Hematopoietic multipotent progenitor cell treated with erythropoietin and hydrocortisone succinate and interleukin-3 and kit ligand, for 4 days (in vitro differentiated cells): Measurements from ENCODE around the gene ISX.

Source experiments
- DNase-seq: peaks from one replicate; pipeline ENCODE4 v3.0.0-alpha.2; 2015

Gene ISX

GRCh38 chr22:35053060-35053835 lies 12.7 kb upstream of the ISX start:
- no peak for DNase-seq

GRCh38 chr22:35054064-35054463 lies 11.9 kb upstream of the ISX start:
- DNase-seq: no peak

DNA sequence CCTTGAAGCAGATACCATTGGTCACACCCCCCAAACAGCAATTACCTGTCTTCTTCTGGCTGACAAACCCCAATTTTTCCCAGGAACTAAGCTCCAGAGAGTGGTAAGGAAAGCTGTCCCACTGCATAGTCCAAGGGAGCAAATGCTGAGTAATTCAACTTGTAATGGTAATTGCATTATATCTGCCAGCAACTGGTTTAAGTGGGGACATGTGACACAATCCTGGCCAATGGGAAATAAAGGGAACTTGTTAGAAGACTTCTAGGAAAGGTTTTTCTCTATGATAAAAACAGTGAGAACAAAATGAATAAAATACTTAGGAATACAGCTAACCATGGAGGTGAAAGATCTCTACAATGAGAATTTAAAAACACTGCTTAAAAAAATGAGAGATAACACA lies 9.5 kb upstream of the ISX start:
- DNase-seq: no peak

GRCh38 chr22:35057155-35057554 lies 8.8 kb upstream of the ISX start:
- no peak for DNase-seq

DNA sequence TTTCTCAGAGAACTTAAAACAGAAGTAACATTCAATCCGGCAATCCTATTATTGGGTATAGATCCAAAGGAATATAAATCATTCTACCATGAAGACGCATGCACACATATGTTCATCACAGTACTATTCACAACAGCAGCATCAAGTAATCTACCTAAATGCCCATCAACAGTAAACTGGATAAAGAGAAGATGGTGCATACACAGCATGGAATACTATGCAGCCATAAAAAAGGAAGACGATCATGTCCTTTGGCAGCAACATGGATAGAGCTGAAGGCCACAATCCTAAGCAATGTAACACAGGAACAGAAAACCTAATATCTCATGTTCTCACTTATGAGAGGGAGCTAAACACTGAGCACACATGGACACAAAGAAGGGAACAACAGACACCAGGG lies 6.3 kb upstream of the ISX start:
- DNase-seq: no peak

DNA sequence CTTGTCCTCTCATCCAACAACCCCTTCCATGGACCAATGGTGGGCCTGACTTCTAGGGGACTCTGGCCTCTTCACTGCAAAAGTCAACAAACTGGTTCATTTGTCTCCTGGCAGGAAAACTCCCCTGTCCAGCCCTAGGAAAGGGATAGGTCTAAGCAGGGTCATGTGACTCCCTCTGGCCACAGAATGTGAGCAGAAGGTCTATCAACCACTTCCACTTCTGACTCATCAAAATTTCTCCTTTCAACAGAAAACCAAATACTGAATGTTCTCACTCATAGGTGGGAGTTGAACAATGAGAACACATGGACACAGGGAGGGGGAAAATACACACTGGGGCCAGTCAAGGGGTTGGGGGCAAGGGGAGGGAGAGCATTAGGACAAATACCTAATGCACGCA lies 1.3 kb upstream of the ISX start:
- peak; percentile 50 for DNase-seq

- DNase-seq: no peak
Observed at GRCh38 chr22:35065183-35065582, 775 bp upstream of the ISX start.

GRCh38 chr22:35066768-35067167 lies 810 bp downstream of the ISX start:
- DNase-seq: no peak

DNA sequence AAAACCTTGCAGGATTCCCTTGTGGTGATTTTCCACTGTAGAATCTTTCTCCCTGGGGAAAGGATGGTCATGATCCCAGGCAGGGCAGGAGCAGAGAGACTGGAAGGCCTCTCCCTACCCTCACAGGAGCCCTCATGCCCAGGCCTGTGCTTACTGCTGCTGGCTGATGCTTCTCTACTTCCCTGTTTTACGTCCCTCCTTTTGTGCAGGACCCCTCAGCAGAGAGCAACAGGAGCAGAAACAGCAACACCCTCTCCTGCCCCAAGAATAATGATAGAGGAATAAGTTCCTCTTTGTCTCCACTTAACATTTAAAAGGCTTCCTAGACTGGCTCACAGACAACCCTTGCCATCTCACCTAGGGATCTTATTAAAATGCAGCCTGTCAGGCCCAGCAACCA lies 3.6 kb downstream of the ISX start:
- peak; percentile 3 for DNase-seq

- DNase-seq: no peak
Observed at GRCh38 chr22:35070451-35071093, 4.6 kb downstream of the ISX start.

DNA sequence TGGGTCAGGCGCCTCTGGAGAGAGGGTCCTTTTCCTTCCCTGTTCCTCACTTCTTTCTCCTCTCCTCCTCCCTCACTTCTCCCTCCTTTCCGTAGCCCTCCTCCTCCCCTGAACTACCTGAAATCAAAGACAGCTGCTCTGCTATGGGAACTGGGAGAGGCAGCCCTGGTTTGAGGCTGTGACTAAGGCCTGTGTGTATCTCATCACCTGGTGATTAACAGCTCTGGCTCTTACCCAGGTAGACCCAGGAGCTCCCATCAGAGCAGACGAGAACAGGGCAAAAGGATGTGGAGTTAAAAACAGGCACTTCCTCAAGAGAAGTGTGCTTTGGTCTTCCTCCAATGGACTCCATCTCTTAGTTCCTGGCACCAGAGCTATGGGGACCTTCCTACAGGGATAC lies 5.8 kb downstream of the ISX start:
- DNase-seq: no peak

DNA sequence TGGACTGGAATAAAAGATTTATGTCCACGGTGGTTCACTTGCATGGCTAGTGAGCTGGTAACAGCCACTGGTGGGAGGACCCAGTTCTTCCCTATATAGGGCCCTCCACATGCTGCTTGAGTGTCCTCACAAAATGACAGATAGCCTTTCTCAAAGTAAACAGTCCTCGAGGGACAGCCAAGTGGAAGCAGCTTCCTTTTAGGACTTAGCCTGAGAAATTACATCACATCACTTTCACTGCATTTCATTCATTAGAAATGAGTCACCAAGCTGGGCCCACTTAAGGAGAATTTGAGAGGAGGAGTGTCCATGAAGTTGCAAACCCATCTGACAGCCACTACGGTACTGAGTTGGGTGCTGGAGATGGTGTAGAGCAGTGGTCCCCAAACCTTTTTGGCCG lies 7.0 kb downstream of the ISX start:
- DNase-seq: no peak

GRCh38 chr22:35074583-35074982 lies 8.6 kb downstream of the ISX start:
- DNase-seq: no peak

- DNase-seq: no peak
Observed at GRCh38 chr22:35076630-35077029, 10.7 kb downstream of the ISX start.

DNA sequence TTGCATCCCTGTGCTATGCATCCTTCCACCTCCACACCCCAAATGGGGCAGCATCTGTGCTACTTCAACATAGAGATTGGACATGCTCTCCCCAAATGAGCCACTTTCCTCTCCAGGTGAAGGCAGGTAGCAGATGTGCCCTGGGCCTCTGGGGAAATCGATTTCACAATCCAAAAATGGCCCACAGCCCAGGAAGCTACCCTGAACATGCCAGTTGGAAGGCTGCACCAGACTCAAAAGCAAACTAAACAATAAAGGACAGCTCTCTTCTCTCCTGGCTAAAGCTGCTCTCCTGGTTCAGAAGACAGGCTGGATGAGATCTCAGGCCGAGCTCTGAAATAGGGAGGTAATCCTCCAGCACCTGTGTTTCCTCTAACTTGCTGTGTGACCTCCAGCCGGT lies 19.7 kb downstream of the ISX start:
- no peak for DNase-seq

GRCh38 chr22:35089139-35089538 lies 23.2 kb downstream of the ISX start:
- no peak for DNase-seq

DNA sequence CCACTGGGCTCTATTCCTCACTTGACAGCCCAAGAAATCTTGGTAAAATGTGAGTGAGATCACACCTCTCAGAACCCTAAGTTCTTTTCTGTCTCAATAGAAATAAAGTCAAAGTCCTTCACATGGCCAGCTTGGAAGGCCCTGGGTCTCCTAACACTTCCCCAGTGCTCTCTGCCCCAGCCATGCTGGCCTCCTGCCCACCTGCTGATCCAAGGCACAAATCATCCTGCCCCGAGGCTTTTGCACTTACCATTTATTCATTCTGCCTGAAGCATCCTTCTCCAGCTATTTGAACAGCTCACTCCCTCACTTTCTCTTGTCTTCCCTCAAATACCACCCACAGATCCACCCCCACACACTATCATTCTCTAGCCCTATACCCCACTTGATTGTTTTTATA lies 26.4 kb downstream of the ISX start:
- no peak for DNase-seq

- no peak for DNase-seq
Observed at GRCh38 chr22:35098921-35099320, 33.0 kb downstream of the ISX start.

DNA sequence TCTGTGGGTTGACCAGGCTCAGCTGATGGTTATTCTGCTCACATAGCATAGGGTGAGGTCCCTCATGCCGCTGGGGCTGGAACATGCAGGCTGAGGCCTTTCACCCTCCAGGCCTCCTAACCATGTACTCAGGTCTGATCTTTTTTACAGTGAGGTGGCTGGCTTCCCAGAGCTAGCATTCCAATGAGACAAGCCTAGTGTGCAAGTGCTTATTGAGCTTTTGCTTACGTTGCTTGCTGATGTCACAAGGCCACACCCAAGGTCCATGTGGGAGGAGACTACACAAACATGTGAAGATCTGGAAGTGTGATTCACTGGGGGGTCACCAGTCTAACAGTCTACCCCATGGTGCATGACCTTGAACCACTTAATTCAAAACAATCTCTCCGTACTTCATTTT lies 33.9 kb downstream of the ISX start:
- no peak for DNase-seq

DNA sequence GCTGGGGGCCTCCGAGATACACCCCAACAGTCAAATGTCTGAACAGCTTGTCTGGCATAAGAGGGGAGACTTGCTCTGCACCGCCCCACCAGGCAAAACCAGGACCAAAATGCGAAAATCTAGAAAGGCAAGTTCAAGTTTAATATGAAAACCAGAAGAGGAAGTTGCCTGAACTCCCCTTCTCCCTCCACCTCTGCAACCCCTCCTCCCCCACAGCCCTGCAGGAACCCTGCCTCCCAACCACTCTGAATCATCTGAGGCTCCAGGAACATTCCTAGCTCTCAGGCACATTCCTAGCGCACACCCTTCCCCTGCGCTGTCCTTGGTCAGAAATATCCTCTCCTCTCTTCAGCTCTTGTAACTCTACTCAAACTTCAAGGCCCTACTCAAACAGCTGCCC lies 36.7 kb downstream of the ISX start:
- DNase-seq: peak; percentile 11

- no peak for DNase-seq
Observed at GRCh38 chr22:35103761-35104160, 37.8 kb downstream of the ISX start.

- DNase-seq: no peak
Observed at GRCh38 chr22:35104491-35104890, 38.5 kb downstream of the ISX start.

DNA sequence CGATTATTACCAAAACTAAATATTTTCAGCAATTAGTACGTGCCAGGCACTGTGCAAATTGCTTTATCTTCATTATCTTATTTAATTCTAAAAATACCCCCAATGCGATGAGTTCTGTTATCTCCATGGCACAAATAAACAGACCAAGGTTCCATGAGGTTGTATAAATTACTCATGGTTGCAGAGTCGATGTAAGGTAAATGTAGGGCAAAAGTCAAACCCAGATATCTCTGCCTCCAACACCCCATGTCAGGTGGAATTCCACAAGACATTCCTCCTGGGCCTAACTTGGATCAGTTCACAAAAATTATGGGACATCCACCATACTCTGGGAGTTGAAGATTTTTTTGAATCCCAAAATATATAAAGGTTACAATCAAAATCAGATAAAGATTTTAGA lies 43.7 kb downstream of the ISX start:
- DNase-seq: no peak

DNA sequence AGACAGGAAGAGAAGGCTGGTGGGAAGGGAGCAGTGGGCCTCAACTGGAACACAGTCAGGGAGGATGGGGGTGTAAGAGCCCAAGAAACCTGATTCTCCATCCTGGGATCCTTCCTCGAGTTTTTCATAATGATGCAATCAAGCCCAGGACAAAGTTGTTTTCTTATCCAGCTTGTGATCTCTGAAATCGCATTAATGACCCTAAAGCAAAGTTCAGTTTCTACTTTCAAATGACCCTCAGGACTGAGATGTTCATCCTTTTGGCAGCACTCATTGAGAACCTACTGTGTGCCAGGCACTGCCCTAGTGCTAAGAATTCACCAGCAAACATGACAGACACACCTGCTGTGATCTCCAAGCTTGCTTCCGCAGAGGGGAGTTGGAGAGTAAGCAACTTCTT lies 45.3 kb downstream of the ISX start:
- no peak for DNase-seq

GRCh38 chr22:35113341-35113740 lies 47.4 kb downstream of the ISX start:
- DNase-seq: no peak
